Measurements from ENCODE around the gene SLC22A2.
"Not testable (repeated sequence)": the region's sequence is repeated elsewhere in the genome, so short reads cannot be mapped to it uniquely, and the experiment has no call there.

The SLC22A2 gene

GRCh38 chr6:160240691-160241084, 17.9 kb downstream of the SLC22A2 start:
- DNase-seq: no peak

DNA sequence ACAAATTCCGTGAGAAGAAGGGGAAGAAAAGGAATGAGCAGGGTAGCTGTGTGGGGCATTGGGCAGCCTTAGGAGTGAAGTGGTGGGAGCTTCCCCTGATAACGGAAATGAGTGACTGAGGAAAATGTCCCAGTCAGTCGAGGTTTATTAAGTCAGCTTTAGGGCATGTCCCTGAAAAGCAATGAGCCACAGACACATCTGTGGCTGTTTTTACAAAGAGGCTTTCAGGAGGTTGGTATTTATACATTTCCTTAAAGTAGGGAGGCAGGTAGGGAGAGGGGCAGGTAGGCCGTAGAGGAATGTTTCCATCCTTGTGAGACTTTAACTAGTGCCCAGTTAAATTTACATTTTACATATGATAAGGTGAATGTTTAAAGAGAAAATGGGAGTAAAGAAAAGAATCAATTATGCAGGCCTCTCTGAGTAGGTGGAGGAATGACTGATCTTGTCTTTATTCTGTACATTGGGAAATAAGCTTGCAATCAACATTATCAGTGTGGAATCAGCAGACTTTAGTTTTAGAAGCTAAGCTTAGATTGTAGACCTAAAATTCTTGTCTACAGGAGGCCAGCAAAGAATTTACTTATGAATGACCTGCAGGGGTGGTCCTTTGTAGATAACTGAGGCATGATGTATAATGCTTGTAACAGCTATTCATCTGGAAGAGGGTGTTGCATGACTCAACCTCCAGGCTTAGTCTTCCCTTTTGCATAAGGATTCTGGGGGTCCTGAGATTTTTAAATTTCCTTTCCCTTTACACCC, 18.5 kb downstream of the SLC22A2 start:
- no peak for DNase-seq

GRCh38 chr6:160238761-160239751, 19.6 kb downstream of the SLC22A2 start:
- DNase-seq: no peak

DNA sequence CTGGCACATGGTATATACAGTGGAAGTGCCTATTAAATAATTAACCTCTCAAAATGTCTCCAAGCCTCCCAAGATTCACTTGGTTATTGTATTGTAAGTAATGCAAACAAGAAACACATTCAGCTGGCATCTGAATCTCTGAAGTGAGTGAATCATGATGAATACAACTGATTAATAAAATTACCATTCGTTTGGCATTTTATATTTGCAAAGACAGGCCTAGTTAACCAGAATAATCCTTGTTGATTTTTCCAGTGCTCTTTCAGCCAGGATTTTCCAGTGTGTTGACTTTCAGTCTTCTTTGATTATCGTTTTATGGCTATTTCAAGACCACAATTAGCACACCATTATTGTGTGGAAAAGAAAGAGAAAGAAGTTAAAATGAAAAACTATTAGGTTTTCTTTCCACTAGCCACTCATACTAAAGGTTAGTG, 20.3 kb downstream of the SLC22A2 start:
- no peak for DNase-seq

DNA sequence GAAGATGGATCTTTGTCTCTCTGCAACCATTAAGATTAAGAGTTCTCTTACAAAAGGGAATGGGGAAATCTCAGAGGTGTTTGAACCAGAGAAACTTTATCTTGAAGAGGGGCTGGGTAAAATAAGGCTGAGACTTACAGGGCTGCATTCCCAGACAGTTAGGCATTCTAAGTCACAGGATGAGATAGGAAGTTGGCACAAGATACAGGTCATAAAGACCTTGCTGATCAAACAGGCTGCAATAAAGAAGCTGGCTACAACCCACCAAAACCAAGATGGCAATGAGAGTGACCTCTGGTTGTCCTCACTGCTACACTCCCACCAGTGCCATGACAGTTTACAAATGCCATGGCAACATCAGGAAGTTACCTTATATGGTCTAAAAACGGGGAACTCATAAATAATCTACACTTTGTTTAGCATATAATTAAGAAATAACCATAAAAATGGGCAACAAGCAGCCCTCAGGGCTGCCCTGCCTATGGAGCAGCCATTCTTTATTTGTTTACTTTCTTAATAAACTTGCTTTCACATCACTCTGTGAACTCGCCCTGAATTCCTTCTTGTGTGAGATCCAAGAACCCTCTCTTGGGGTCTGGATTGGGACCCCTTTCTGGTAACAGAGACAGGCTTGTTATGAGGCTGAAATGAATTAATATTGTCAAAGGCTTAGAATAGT, 20.9 kb downstream of the SLC22A2 start:
- DNase-seq: not testable (repeated sequence)

GRCh38 chr6:160236235-160236872, 22.3 kb downstream of the SLC22A2 start:
- DNase-seq: not testable (repeated sequence)

DNA sequence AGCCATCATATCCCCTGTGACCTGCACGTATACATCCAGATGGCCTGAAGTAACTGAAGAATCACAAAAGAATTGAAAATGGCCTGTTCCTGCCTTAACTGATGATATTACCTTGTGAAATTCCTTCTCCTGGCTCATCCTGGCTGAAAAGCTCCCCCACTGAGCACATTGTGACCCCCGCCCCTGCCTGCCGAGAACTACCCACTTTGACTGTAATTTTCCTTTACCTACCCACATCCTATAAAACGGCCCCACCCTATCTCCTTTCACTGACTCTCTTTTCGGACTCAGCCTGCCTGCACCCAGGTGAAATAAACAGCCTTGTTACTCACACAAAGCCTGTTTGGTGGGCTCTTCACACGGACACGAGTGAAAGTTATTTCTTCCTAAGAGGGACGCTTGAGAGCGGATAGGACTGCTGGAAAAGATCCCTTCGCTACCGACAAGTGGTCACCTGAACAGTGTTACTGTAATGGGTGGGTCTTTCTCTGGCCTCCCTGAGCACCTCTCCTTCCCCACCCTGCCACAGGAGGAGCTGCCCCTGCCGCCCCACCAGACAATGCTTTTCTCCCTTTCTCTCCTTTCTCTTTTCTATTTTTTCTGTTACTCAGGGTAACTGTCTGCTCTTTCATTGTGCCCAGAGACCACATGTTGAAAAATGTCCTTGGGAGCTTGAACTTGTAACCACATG, 24.5 kb downstream of the SLC22A2 start:
- DNase-seq: not testable (repeated sequence)

GRCh38 chr6:160227769-160228161, 30.9 kb downstream of the SLC22A2 start:
- no peak for DNase-seq

DNA sequence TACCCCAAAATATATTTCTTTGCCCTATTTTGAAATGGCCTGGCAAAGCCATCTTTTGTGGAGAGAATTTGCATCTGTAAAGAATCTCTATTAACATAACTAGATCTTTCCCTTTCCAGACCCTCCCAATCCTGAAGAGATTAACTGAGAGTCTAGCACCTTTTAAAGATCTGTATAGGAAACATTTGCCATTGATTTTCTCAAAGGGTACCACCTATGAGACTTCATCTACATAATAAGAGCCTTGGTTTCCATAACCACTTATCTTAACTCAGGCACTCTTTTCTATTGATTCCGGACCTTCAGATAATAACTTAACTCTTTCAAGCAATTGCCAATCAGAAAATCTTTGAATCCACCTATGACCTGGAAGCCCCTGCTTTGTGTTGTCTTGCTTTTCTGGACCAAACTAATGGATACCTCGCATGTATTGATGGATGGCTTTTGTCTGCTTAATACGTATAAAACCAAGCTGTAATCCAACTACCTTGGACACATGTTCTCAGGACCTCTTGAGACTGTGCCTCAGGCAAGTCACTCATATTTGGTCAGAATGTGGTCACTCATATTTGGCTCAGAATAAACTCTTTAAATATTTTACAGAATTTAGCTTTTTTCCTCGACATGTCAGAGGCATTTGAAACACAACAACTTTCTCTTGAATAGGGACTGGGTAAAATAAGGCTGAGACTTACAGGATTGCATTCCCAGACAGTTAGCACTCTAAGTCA, 31.4 kb downstream of the SLC22A2 start:
- DNase-seq: no peak

GRCh38 chr6:160226118-160226591, 32.5 kb downstream of the SLC22A2 start:
- peak; percentile 68 for DNase-seq

DNA sequence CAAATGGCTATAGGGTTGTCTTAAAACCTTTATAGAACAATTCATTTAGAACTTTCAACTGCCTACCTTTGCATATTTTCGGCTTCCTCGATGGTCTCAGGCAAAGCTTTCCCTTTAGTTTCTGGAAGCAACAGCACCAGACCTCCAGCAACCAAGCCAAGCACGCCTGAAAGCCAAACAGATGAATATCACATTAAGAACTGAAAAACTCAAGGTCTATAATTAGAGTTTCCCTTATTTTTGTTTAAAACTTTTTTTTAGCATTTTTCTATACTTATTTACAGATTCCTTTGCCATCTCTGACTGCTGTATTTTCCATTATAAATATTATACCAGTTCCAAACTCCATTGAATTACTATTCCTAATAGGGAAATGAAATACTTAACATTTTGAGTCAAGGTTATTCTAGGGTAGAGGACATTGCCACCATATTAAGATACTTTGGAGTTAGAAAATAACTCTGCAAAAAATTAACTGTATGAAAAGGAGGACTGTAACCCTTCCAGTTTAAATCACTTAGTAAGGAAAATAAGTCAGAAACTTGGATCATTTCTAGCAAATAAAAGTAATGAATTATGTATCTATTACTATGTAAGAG, 33.9 kb downstream of the SLC22A2 start:
- DNase-seq: no peak

DNA sequence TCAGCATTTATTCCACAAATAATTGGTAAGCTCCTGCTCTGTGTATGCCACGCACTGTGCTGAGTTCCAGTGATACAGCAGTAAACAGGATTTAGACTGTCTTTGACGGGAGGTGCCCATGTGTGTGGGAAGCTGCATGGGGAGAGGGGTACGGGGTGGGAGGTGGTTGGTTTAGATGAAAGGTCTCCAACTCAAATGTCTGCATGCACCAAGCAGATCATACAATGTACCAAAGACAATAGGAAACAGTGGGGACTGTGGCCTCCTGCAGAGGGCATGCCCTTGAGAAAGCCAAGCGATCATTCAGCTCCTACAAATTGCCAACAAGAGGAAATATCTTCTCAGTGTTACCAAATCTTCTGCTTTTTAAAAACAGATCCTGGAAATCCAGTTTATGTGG, 36.1 kb downstream of the SLC22A2 start:
- no peak for DNase-seq

- no peak for DNase-seq
Measured at GRCh38 chr6:160221918-160222317, 36.7 kb downstream of the SLC22A2 start.

GRCh38 chr6:160221423-160221822, 37.2 kb downstream of the SLC22A2 start:
- no peak for DNase-seq

DNA sequence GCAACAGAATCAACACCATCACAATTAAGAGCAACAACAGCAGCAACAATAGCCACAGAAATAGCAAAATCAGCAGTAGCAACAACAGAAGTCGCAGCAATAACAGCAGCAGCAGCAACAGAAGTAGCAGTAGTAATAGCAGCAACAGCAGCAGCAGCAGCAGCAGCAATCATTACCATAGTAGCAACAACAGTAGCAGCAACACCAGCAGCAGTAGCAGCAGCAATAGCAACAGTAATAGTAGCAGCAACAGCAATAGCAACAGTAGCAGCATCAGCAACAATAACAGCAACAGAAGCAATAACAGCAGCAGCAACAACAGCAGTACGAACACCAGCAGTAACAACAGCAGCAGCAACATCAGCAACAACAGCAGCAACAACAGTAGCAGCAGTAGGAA, 39.8 kb downstream of the SLC22A2 start:
- no peak for DNase-seq

DNA sequence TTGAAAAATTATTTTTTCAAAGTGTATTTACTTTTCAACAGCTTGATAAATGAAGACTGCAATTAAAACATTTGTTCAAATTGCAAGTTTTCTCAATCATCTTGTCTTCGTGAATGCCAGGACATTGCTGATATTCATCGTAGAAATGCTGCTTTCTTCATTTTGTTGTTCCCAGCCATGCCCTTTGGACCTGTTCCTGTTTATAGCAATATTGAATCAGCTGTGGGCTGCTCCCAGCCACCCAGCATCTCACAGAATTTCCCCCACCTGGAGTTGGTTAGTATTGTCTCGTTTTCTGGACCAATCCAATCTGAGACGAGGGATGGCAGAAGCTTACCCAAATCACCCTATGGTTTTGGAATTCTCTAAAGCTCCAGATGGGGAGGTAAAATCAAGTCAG, 40.8 kb downstream of the SLC22A2 start:
- no peak for DNase-seq

DNA sequence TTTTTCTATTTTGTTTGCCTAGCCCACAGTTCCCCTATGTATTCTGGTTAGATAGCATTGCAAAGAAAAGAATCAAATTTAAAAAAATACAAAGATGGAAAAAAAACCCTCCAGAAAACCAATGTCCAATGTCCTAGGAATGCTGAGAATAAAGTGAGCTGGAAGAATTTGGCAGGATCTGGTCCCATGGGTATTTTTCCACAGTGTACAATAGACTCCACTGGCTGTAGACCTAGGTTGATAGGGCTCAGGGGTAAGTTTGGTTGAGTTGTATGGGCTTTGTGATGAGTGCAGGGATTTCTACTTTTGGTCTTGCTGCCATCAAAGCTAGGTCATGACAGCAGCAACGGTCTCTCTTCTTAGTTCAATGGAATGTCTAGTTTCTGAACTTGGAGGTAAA, 41.5 kb downstream of the SLC22A2 start:
- no peak for DNase-seq

GRCh38 chr6:160215232-160215631, 43.4 kb downstream of the SLC22A2 start:
- no peak for DNase-seq

GRCh38 chr6:160207618-160208017, 51.0 kb downstream of the SLC22A2 start:
- DNase-seq: no peak

- DNase-seq: no peak
Measured at GRCh38 chr6:160204710-160205109, 53.9 kb downstream of the SLC22A2 start.

DNA sequence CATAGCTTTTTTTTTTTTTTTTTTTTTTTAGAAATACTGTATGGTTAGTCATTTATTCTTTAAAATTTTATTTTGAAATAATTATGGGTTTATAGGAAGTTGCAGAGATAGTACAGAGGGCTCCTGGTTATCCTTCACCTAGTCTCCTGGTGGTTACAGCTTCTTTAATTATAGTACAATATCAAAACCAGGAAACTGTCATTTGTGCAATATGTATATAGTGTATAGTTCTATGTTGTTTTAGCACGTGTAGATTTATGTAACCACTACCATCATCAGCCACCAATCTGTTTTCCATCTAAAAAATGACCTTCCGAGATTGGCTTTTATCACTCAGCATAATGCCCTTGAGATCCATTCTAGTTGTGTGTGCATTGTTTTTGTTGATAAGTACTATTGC, 54.7 kb downstream of the SLC22A2 start:
- no peak for DNase-seq
